ENCODE results near the gene SPATA18. TPM values are rescaled to one million over a fixed set of nuclear protein-coding genes. Genes with fewer than 3 reads are reported as not detected.

Gene SPATA18
- total and polyA plus RNA-seq, 9 of the 15 experiments (the other 6 are each of a cell fraction or from before 2014, with no cell fraction given) = 0.09 TPM; not detected in 8

GRCh38 chr4:52058275-52058674, 7.2 kb downstream of the SPATA18 start (continued):
- TF ChIP-seq ZBTB34 (CRISPR knock-in tag; IDR thresholded peaks at IDR 0.05) (no peak), ZNF124 (CRISPR knock-in tag; IDR thresholded peaks at IDR 0.05) (no peak), STAG1 (CRISPR knock-in tag; IDR thresholded peaks at IDR 0.05; ENCODE audit: borderline replicate concordance) (no peak), ETV5 (CRISPR knock-in tag; IDR thresholded peaks at IDR 0.05; ENCODE audit: low read depth) (no peak), HDAC8 (tag; IDR thresholded peaks at IDR 0.05) (no peak), RBFOX2 (IDR thresholded peaks at IDR 0.05; ENCODE audit: low read depth, low read length) (no peak)

- CTCF ChIA-PET (ENCODE audit: low intra/inter-chr PET ratio) = no interaction called here
- TF ChIP-seq POLR2H (tag; IDR thresholded peaks at IDR 0.05; ENCODE audit: low read depth) (no peak), ZNF134 (CRISPR knock-in tag; conservative IDR thresholded peaks at IDR 0.05) (no peak), ZNF592 (IDR thresholded peaks at IDR 0.05) (no peak), NEUROD1 (IDR thresholded peaks at IDR 0.05; ENCODE audit: borderline replicate concordance, low read depth, low read length, partially characterized antibody) (no peak), MIER1 (IDR thresholded peaks at IDR 0.05; ENCODE audit: low read depth) (no peak), TBP (optimal IDR thresholded peaks at IDR 0.05; ENCODE audit: low read depth, low read length) (no peak), MBD1 (CRISPR knock-in tag; IDR thresholded peaks at IDR 0.05) (no peak), NR2F6 (CRISPR knock-in tag; IDR thresholded peaks at IDR 0.05) (no peak)
Measured at GRCh38 chr4:52059372-52059771, 8.3 kb downstream of the SPATA18 start.

More at GRCh38 chr4:52059372-52059771, 8.3 kb downstream of the SPATA18 start:
- no peaks in the 10 kb centered on the region for H3K4me1 ChIP-seq (replicated peaks in 1 of 2; ENCODE audit: control insufficient read depth in 2 of 2, insufficient read depth in 2 of 2, low read length in 2 of 2)
- 0% methylated on average over 3 of the region's 3 CpGs for WGBS (ENCODE audit: insufficient coverage, low coverage, missing lambda C conversion rate)
- no peak for ATAC-seq
- DNase-seq (ENCODE audit: extremely low read depth in 1 of 4, low spot score in 3 of 4) = no peak
- in situ Hi-C loops (cut with MboI) = no loop called here
- no peaks in the 10 kb centered on the region for H3K27me3 ChIP-seq (ENCODE audit: control insufficient read depth in 2 of 2, insufficient read depth in 2 of 2, low read length in 2 of 2)
- H3K9ac ChIP-seq (ENCODE audit: insufficient read depth in 1 of 2, low read depth in 2 of 2, low read length in 2 of 2) = no peak overlapping the region
- intact Hi-C loops (cut with micrococcal nuclease) = no loop called here
- H3K79me2 ChIP-seq (ENCODE audit: control insufficient read depth, insufficient read depth, low read length) = no peaks in the 10 kb centered on the region
- no peak overlapping the region for H2AFZ ChIP-seq (ENCODE audit: low read depth, low read length)
- no peaks in the 10 kb centered on the region for H3K9me3 ChIP-seq (replicated peaks; ENCODE audit: control insufficient read depth, insufficient read depth, low read depth, low read length)
- no peaks in the 10 kb centered on the region for H4K20me1 ChIP-seq (replicated peaks; ENCODE audit: control insufficient read depth, insufficient read depth, low read length)
- no peak for FAIRE-seq
- no peak overlapping the region for H3K27ac ChIP-seq (ENCODE audit: extremely low read depth, low read depth, low read length)
- no peak overlapping the region for H3K4me3 ChIP-seq
- POLR2A ChIA-PET = no interaction called here
- H3K9me1 ChIP-seq (ENCODE audit: control insufficient read depth, insufficient read depth, low read length) = no peaks in the 10 kb centered on the region
- H3K36me3 ChIP-seq (ENCODE audit: control insufficient read depth, insufficient read depth, low read length) = no peaks in the 10 kb centered on the region
- BruUV-seq (replicated peaks) = no TSS peak
- H3K4me2 ChIP-seq (ENCODE audit: insufficient read depth, low read length) = no peak overlapping the region

Data from K562 (cell line).